Caco-2 (cell line): ENCODE results near the gene CCDC34. TPM values are rescaled to one million over a fixed set of nuclear protein-coding genes. Genes with fewer than 3 reads are reported as not detected.
A peak's percentile ranks its signal among the peaks of the same experiment; 100 is the strongest.

Experiments
- BruUV-seq: library from RNA; stranded (reverse); fragments of 400-500 nt; replicated peaks from 2 replicates; lab custom pipeline; 2021; lab: Mats Ljungman, UMichigan
- CTCF ChIA-PET: fragments of 300-600 bp; sonication (Branson Sonifier 250); formaldehyde crosslinking; loops from one replicate; lab custom pipeline; 2022; ENCODE audit warnings: antibody characterized with exemption; lab: Charles Lee
- POLR2A ChIA-PET: fragments of 300-600 bp; sonication (Branson Sonifier 250); formaldehyde crosslinking; loops from one replicate; lab custom pipeline; 2022; ENCODE audit warnings: antibody characterized with exemption; lab: Charles Lee
- DNase-seq, 2 experiments: peaks; one replicate each; pipeline versions ENCODE4 v3.0.0 to v3.0.0-alpha.2; 2020 to 2022
- H3K27me3 ChIP-seq: replicated peaks from 2 replicates; pipeline ENCODE4 v1.6.0; 2011; ENCODE audit warnings: low read length; ENCODE audit not compliant: control insufficient read depth, insufficient read depth
- H3K36me3 ChIP-seq: 2 replicates; pipeline ENCODE4 v1.5.1; 2011; ENCODE audit warnings: low read length; ENCODE audit not compliant: control insufficient read depth, insufficient read depth
- H3K4me1 ChIP-seq: fragments of 250-450 bp; sonication (Bioruptor Pico); 2 replicates; pipeline ENCODE4 v1.5.1; 2020; ENCODE audit warnings: mild to moderate bottlenecking
- H3K4me3 ChIP-seq: 2 replicates; pipeline ENCODE4 v1.5.1; 2011; ENCODE audit warnings: low read depth, mild to moderate bottlenecking, control low read depth, low read length
- H3K9me3 ChIP-seq: fragments of 250-450 bp; sonication (Bioruptor Pico); 2 replicates; pipeline ENCODE4 v1.5.1; 2020; ENCODE audit warnings: mild to moderate bottlenecking, moderate library complexity
- H3K27ac Mint-ChIP-seq: one replicate; pipeline ENCODE4 v1.8.0; 2022; ENCODE audit warnings: mixed read lengths; ENCODE audit not compliant: unreplicated experiment
- H3K27me3 Mint-ChIP-seq: one replicate; pipeline ENCODE4 v1.8.0; 2022; ENCODE audit warnings: mixed read lengths; ENCODE audit not compliant: insufficient read depth, unreplicated experiment
- H3K36me3 Mint-ChIP-seq: one replicate; pipeline ENCODE4 v1.8.0; 2022; ENCODE audit warnings: mild to moderate bottlenecking, mixed read lengths; ENCODE audit not compliant: insufficient read depth, unreplicated experiment
- H3K4me1 Mint-ChIP-seq: one replicate; pipeline ENCODE4 v1.8.0; 2022; ENCODE audit warnings: low read depth, mixed read lengths; ENCODE audit not compliant: unreplicated experiment
- H3K4me3 Mint-ChIP-seq: one replicate; pipeline ENCODE4 v1.8.0; 2022; ENCODE audit warnings: mild to moderate bottlenecking, moderate library complexity, mixed read lengths; ENCODE audit not compliant: unreplicated experiment
- H3K9me3 Mint-ChIP-seq: one replicate; pipeline ENCODE4 v1.8.0; 2022; ENCODE audit warnings: mixed read lengths; ENCODE audit not compliant: unreplicated experiment
- CTCF ChIP-seq, 2 experiments: fragments of 200-600 bp in 1 of 2; IDR thresholded peaks; 1 replicate in 1 of 2; 2 replicates in 1 of 2; pipeline versions ENCODE4 v1.5.1 to v1.8.0; 2011 to 2022; ENCODE audit warnings: antibody characterized with exemption in 1 of 2, control low read depth in 1 of 2, inconsistent platforms in 1 of 2, low read depth in 1 of 2, low read length in 1 of 2, mild to moderate bottlenecking in 1 of 2, moderate library complexity in 1 of 2; ENCODE audit not compliant: insufficient read depth in 1 of 2, severe bottlenecking in 1 of 2, unreplicated experiment in 1 of 2
- intact Hi-C: fragments of 100-400 bp; cut with micrococcal nuclease; formaldehyde crosslinking; loops from one replicate; pipeline ENCODE4 v1.10.0; 2022; ENCODE audit not compliant: unreplicated experiment
- total RNA-seq: library from RNA; stranded (reverse); gene quantifications from 2 replicates; pipeline ENCODE4 v1.2.3, GENCODE V29; 2022

The CCDC34 gene
- total RNA-seq, 1 experiment from 2014 or later = 25.7 TPM

DNA sequence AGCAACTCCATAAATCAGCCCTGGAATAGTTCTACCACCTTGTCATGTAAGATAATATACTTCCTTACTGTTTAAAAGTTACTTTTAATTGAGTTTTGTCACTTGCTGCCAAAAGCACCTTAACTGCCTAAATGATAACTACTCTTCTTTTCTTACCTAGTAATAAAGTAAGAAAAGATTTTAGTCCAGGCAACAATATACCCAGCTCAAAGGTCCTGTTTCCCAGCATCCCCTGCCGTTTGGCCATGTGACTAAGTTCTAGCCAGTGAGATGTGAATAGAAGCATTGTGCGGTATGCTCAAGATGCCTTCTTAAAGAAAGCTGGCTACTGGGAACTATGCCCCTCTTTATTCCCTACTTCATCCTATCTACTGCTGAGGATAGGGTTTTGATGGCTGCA, 39.4 kb upstream of the CCDC34 start:
- intact Hi-C loops = no loop called here
- H3K4me3 Mint-ChIP-seq = no peak overlapping the region
- no peak for TF ChIP-seq CTCF (IDR thresholded peaks at IDR 0.05; ENCODE audit: insufficient read depth in 1 of 2, low read depth in 1 of 2, low read length in 1 of 2, severe bottlenecking in 1 of 2, unreplicated experiment in 1 of 2)
- no peak overlapping the region for H3K4me3 ChIP-seq
- peaks cover 5% of the 10 kb centered on the region for H3K36me3 Mint-ChIP-seq
- no TSS peak for BruUV-seq
- H3K27me3 Mint-ChIP-seq = no peaks in the 10 kb centered on the region
- DNase-seq = no peak
- peaks cover 26% of the 10 kb centered on the region for H3K4me1 Mint-ChIP-seq
- no peaks in the 10 kb centered on the region for H3K9me3 Mint-ChIP-seq
- H3K27me3 ChIP-seq = no peaks in the 10 kb centered on the region
- ChIA-PET POLR2A (no interaction called here), CTCF (no interaction called here)
- no peaks in the 10 kb centered on the region for H3K9me3 ChIP-seq
- no peak overlapping the region for H3K27ac Mint-ChIP-seq
- H3K4me1 ChIP-seq = peaks cover 32% of the 10 kb centered on the region
- no peaks in the 10 kb centered on the region; the same call in 1 of the 2 replicates for H3K36me3 ChIP-seq

DNA sequence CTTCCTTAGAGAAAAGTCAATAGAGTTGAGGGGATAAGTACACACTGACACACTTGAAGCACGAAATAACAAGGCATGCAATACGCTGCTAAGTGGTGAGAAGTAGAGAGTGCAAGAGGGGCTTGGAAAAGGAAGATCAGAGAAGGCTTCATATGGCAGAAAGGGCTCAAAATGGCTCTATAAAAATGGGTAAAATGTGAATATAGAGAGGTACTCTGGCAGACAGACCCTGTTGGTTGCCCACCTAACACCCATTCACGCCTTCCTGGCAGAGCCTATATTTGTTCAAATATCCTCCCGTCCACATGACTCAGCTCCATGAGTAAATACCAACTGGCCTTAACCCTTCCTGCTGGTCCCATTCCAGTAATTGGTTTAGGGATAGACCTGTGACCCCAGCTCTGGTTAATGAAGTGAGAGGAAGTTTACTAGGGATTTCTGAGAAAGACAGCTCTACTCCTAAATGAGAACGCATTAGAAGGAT, 38.9 kb upstream of the CCDC34 start:
- ChIA-PET CTCF (no interaction called here), POLR2A (no interaction called here)
- Histone ChIP-seq H3K27me3 (no peaks in the 10 kb centered on the region), H3K4me1 (peaks cover 37% of the 10 kb centered on the region), H3K36me3 (no peaks in the 10 kb centered on the region; the same call in 1 of the 2 replicates), H3K4me3 (no peak overlapping the region), H3K9me3 (no peaks in the 10 kb centered on the region)
- Mint-ChIP-seq H3K4me1 (peaks cover 32% of the 10 kb centered on the region), H3K36me3 (peaks cover 6% of the 10 kb centered on the region), H3K4me3 (peak overlapping the region; percentile 49), H3K9me3 (no peaks in the 10 kb centered on the region), H3K27me3 (no peaks in the 10 kb centered on the region), H3K27ac (peak overlapping the region; percentile 35)
- BruUV-seq = no TSS peak
- TF ChIP-seq CTCF (IDR thresholded peaks at IDR 0.05; ENCODE audit: insufficient read depth in 1 of 2, low read depth in 1 of 2, low read length in 1 of 2, severe bottlenecking in 1 of 2, unreplicated experiment in 1 of 2) = no peak
- DNase-seq = peak in 1 of 2 experiments; percentile 10
- intact Hi-C loops = no loop called here

DNA sequence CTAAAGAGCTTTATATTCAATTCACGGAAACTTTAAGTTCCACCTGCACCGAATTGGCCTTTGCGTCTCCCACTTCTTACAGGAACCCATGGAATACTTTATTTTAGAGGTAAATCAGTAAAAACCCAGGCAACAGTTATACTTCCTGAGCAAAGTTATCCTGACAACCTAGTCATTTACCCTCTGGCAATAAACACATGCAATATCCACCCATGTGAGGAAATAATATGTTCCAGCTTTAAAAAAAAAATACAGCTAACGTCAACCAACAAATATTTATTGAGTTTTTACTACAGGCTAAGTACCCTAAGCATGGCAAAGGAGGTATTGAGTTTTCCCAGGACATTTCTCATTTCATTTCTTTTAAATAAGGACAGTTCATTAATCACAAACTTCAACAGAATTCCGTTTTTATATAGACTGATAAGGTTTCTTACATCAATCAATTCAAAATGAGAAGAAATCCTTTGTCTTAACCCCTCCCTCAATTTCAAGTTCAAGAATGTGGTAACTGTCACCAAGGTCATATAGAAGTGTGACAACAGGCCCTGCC, 38.3 kb upstream of the CCDC34 start:
- POLR2A ChIA-PET = no interaction called here
- Histone ChIP-seq H3K4me1 (peaks cover 43% of the 10 kb centered on the region), H3K4me3 (no peak overlapping the region)

More for the DNA sequence above, 38.3 kb upstream of the CCDC34 start:
- DNase-seq = no peak
- peak overlapping the region; percentile 49 for H3K4me3 Mint-ChIP-seq
- H3K9me3 ChIP-seq = no peaks in the 10 kb centered on the region
- CTCF ChIA-PET = no interaction called here
- H3K4me1 Mint-ChIP-seq = peaks cover 35% of the 10 kb centered on the region
- no peaks in the 10 kb centered on the region for H3K36me3 ChIP-seq
- no peaks in the 10 kb centered on the region for H3K9me3 Mint-ChIP-seq
- no peaks in the 10 kb centered on the region for H3K27me3 ChIP-seq
- intact Hi-C loops = no loop called here
- H3K36me3 Mint-ChIP-seq = peaks cover 6% of the 10 kb centered on the region
- no TSS peak for BruUV-seq
- H3K27me3 Mint-ChIP-seq = no peaks in the 10 kb centered on the region
- TF ChIP-seq CTCF (IDR thresholded peaks at IDR 0.05; ENCODE audit: insufficient read depth in 1 of 2, low read depth in 1 of 2, low read length in 1 of 2, severe bottlenecking in 1 of 2, unreplicated experiment in 1 of 2) = no peak
- peak overlapping the region; percentile 35 for H3K27ac Mint-ChIP-seq
